H9 (cell line): ENCODE measurements around the gene RGR. TPM values are rescaled to one million over a fixed set of nuclear protein-coding genes. Genes with fewer than 3 reads are reported as not detected.

Experiments
- DNase-seq: peaks from one replicate; pipeline ENCODE4 v3.0.0-alpha.2; 2017
- H2AFZ ChIP-seq: one replicate; pipeline ENCODE4 v1.6.1; 2013; ENCODE audit warnings: mild to moderate bottlenecking, low read length, control low read depth, moderate library complexity
- H2AK5ac ChIP-seq: 2 replicates; pipeline ENCODE4 v1.6.1; 2013; ENCODE audit warnings: low read length, control low read depth, mixed read lengths; ENCODE audit not compliant: insufficient read length
- H2BK120ac ChIP-seq: one replicate; pipeline ENCODE4 v1.6.1; 2013; ENCODE audit warnings: low read depth, mild to moderate bottlenecking, low read length, control low read depth, inconsistent platforms; ENCODE audit not compliant: poor library complexity, severe bottlenecking
- H2BK12ac ChIP-seq: 2 replicates; pipeline ENCODE4 v1.6.1; 2013; ENCODE audit warnings: low read length, control low read depth, mixed read lengths, low read depth; ENCODE audit not compliant: insufficient read length
- H2BK15ac ChIP-seq: 2 replicates; pipeline ENCODE4 v1.6.1; 2013; ENCODE audit warnings: low read depth, low read length, control low read depth
- H2BK20ac ChIP-seq: one replicate; pipeline ENCODE4 v1.6.1; 2013; ENCODE audit warnings: low read depth, mild to moderate bottlenecking, low read length, control low read depth, inconsistent platforms; ENCODE audit not compliant: poor library complexity, severe bottlenecking
- H2BK5ac ChIP-seq: 2 replicates; pipeline ENCODE4 v1.6.1; 2013; ENCODE audit warnings: low read length, control low read depth, mixed read lengths; ENCODE audit not compliant: insufficient read length
- H3K14ac ChIP-seq: 2 replicates; pipeline ENCODE4 v1.6.1; 2013; ENCODE audit warnings: low read length, control low read depth; ENCODE audit not compliant: insufficient read depth
- H3K18ac ChIP-seq: 2 replicates; pipeline ENCODE4 v1.6.1; 2013; ENCODE audit warnings: low read depth, mild to moderate bottlenecking, mixed read lengths, low read length, control low read depth; ENCODE audit not compliant: insufficient read length
- H3K23ac ChIP-seq: 2 replicates; pipeline ENCODE4 v1.6.1; 2013; ENCODE audit warnings: low read length, control low read depth, mixed read lengths, low read depth; ENCODE audit not compliant: insufficient read length
- H3K23me2 ChIP-seq: 2 replicates; pipeline ENCODE4 v1.6.1; 2013; ENCODE audit warnings: low read depth, mild to moderate bottlenecking, mixed read lengths, low read length, control low read depth; ENCODE audit not compliant: insufficient read length, poor library complexity, severe bottlenecking
- H3K27ac ChIP-seq: 2 replicates; pipeline ENCODE4 v1.5.1; 2013; ENCODE audit warnings: low read length, control low read depth, mixed read lengths, low read depth; ENCODE audit not compliant: insufficient read length
- H3K27me3 ChIP-seq: 2 replicates; pipeline ENCODE4 v1.6.1; 2013; ENCODE audit warnings: low read length, control low read depth, inconsistent platforms; ENCODE audit not compliant: insufficient read depth
- H3K4ac ChIP-seq: 2 replicates; pipeline ENCODE4 v1.6.1; 2013; ENCODE audit warnings: low read depth, mild to moderate bottlenecking, control low read depth, inconsistent platforms, low read length, moderate library complexity
- H3K4me1 ChIP-seq: 2 replicates; pipeline ENCODE4 v1.6.1; 2013; ENCODE audit warnings: low read length, control low read depth, inconsistent platforms; ENCODE audit not compliant: insufficient read depth
- H3K4me2 ChIP-seq: 2 replicates; pipeline ENCODE4 v1.6.1; 2013; ENCODE audit warnings: low read length, control low read depth, mixed read lengths; ENCODE audit not compliant: insufficient read length, insufficient read depth
- H3K56ac ChIP-seq: 2 replicates; pipeline ENCODE4 v1.6.1; 2013; ENCODE audit warnings: low read depth, mild to moderate bottlenecking, mixed read lengths, low read length, control low read depth; ENCODE audit not compliant: insufficient read length
- H3K79me1 ChIP-seq: 2 replicates; pipeline ENCODE4 v1.6.1; 2013; ENCODE audit warnings: low read depth, mild to moderate bottlenecking, moderate library complexity, low read length, control low read depth, inconsistent platforms; ENCODE audit not compliant: insufficient read depth, poor library complexity, severe bottlenecking
- H3K79me2 ChIP-seq: 2 replicates; pipeline ENCODE4 v1.6.1; 2013; ENCODE audit warnings: low read length, control low read depth, inconsistent platforms; ENCODE audit not compliant: insufficient read depth
- H3K9ac ChIP-seq: 2 replicates; pipeline ENCODE4 v1.6.1; 2013; ENCODE audit warnings: low read length, control low read depth, mixed read lengths; ENCODE audit not compliant: insufficient read length; ENCODE audit errors: extremely low read depth
- H3K9me3 ChIP-seq: one replicate; pipeline ENCODE4 v1.6.1; 2013; ENCODE audit warnings: low read depth, low read length, inconsistent platforms; ENCODE audit not compliant: control insufficient read depth
- H3T11ph ChIP-seq: one replicate; pipeline ENCODE4 v1.6.1; 2013; ENCODE audit warnings: mild to moderate bottlenecking, low read length, control low read depth, inconsistent platforms
- H4K20me1 ChIP-seq: one replicate; pipeline ENCODE4 v1.6.1; 2013; ENCODE audit not compliant: control insufficient read depth, insufficient read length, insufficient read depth
- H4K5ac ChIP-seq: 2 replicates; pipeline ENCODE4 v1.6.1; 2013; ENCODE audit warnings: low read depth, mild to moderate bottlenecking, mixed read lengths, low read length, control low read depth; ENCODE audit not compliant: insufficient read length
- H4K8ac ChIP-seq: replicated peaks from 2 replicates; pipeline ENCODE4 v1.6.1; 2013; ENCODE audit warnings: low read length, control low read depth, mixed read lengths, low read depth; ENCODE audit not compliant: insufficient read length
- H4K91ac ChIP-seq: 2 replicates; pipeline ENCODE4 v1.6.1; 2013; ENCODE audit warnings: low read depth, mild to moderate bottlenecking, moderate library complexity, mixed read lengths, low read length, control low read depth; ENCODE audit not compliant: insufficient read length
- H3K27ac Mint-ChIP-seq, 3 experiments: 2 replicates in 2 of 3; 3 replicates in 1 of 3; pipeline ENCODE4 v1.8.0; 2020 to 2021; ENCODE audit warnings: mixed read lengths in 3 of 3, mild to moderate bottlenecking in 1 of 3, moderate library complexity in 1 of 3
- H3K27me3 Mint-ChIP-seq: 2 replicates; pipeline ENCODE4 v1.8.0; 2021; ENCODE audit warnings: low read depth, mild to moderate bottlenecking, moderate library complexity, mixed read lengths
- H3K36me3 Mint-ChIP-seq, 3 experiments: 2 replicates in 2 of 3; 3 replicates in 1 of 3; pipeline ENCODE4 v1.8.0; 2020 to 2021; ENCODE audit warnings: low read depth in 3 of 3, mixed read lengths in 3 of 3; ENCODE audit not compliant: insufficient read depth in 1 of 3
- H3K4me1 Mint-ChIP-seq, 2 experiments: 2 replicates each; pipeline ENCODE4 v1.8.0; 2020; ENCODE audit warnings: mixed read lengths in 2 of 2
- H3K4me3 Mint-ChIP-seq, 2 experiments: 2 replicates in 1 of 2; 3 replicates in 1 of 2; pipeline ENCODE4 v1.8.0; 2020 to 2021; ENCODE audit warnings: mild to moderate bottlenecking in 2 of 2, mixed read lengths in 2 of 2, moderate library complexity in 1 of 2
- H3K9me3 Mint-ChIP-seq, 2 experiments: 2 replicates in 1 of 2; 3 replicates in 1 of 2; pipeline ENCODE4 v1.8.0; 2020; ENCODE audit warnings: mild to moderate bottlenecking in 2 of 2, mixed read lengths in 2 of 2, moderate library complexity in 1 of 2
- CTCF ChIP-seq: fragments of 200-600 bp; sonication (generic); conservative IDR thresholded peaks from 3 replicates; pipeline ENCODE4 v1.8.0; 2021; ENCODE audit warnings: antibody characterized with exemption, mild to moderate bottlenecking
- WGBS: extraction: QIAGEN DNeasy Blood & Tissue Kit; methylation state at CpG from one replicate; pipeline ENCODE4 v1.1.7; 2013; ENCODE audit warnings: missing lambda C conversion rate, low lambda C conversion rate, mixed read lengths; ENCODE audit not compliant: insufficient read length; ENCODE audit errors: extremely low coverage; 5-methylcytosine and 5-hydroxymethylcytosine counted together
- total RNA-seq: library from RNA; stranded (reverse); gene quantifications from 2 replicates; pipeline ENCODE4 v1.2.1, GENCODE V29; 2021

RGR gene
- total RNA-seq, 1 experiment from 2014 or later = not detected

DNA sequence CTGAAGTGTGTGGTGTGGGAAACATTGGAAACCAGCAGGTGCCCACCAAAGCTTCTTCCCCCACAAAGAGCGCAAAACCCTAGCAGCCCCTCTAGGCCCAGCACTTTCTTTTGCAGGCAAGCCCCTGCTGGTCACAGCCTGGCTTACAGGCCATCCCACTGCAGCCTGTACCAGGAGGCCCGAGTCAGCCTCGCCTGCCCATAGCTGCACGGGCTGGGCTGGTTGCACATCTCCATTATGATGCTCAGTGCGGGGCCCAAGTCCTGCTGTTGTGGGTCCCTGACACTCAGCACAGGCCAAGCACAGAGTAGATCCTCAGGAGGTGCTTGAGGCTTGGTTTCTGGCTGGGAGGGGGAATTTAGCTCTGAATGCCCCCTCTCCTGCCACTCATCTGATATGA lies 42.5 kb upstream of the RGR start:
- no peaks in the 10 kb centered on the region for H3K23me2 ChIP-seq
- H3K4me3 Mint-ChIP-seq = no peak overlapping the region
- H3K36me3 Mint-ChIP-seq = peaks cover 0 to 2% (median 0%) of the 10 kb centered on the region in 3 experiments; a peak in 2 of 7 replicates
- no peak overlapping the region for H3K14ac ChIP-seq
- H2AK5ac ChIP-seq = no peak overlapping the region
- no peak overlapping the region for H2BK5ac ChIP-seq
- H3K4me2 ChIP-seq = no peak overlapping the region
- no peaks in the 10 kb centered on the region for H3K9me3 ChIP-seq
- H2BK20ac ChIP-seq = no peak overlapping the region
- no peaks in the 10 kb centered on the region for H3K4me1 Mint-ChIP-seq
- H3T11ph ChIP-seq = no peak overlapping the region
- H3K23ac ChIP-seq = no peak overlapping the region
- H3K79me2 ChIP-seq = no peaks in the 10 kb centered on the region
- no CpG with 5 or more reads among the region's 5 CpGs for WGBS
- no peaks in the 10 kb centered on the region for H3K79me1 ChIP-seq
- H3K27me3 Mint-ChIP-seq = peaks cover 3% of the 10 kb centered on the region; the same call in 1 of the 2 replicates
- H3K27me3 ChIP-seq = no peaks in the 10 kb centered on the region
- H4K5ac ChIP-seq = no peak overlapping the region
- no peaks in the 10 kb centered on the region for H4K20me1 ChIP-seq
- no peaks in the 10 kb centered on the region for H3K9me3 Mint-ChIP-seq
- no peak overlapping the region for H3K9ac ChIP-seq
- peak; percentile 35; the same call in 2 of the 3 replicates for TF ChIP-seq CTCF
- no peak overlapping the region for H2BK120ac ChIP-seq
- no peak overlapping the region for H2AFZ ChIP-seq
- H3K4me1 ChIP-seq = no peaks in the 10 kb centered on the region
- no peak overlapping the region for H4K8ac ChIP-seq
- no peak for DNase-seq
- no peak overlapping the region for H3K56ac ChIP-seq
- H3K27ac ChIP-seq = no peak overlapping the region
- H3K27ac Mint-ChIP-seq = peak overlapping the region in 1 of 3 experiments; percentile 68; a peak in 2 of 7 replicates
- H2BK12ac ChIP-seq = no peak overlapping the region
- H4K91ac ChIP-seq = no peak overlapping the region
- H3K4ac ChIP-seq = no peak overlapping the region
- H3K18ac ChIP-seq = no peak overlapping the region
- no peak overlapping the region for H2BK15ac ChIP-seq
